Neural cell (in vitro differentiated cells): Measurements from ENCODE around the gene TENM3. TPM values are rescaled to one million over a fixed set of nuclear protein-coding genes. Genes with fewer than 3 reads are reported as not detected.

Experiments used
- H2AFZ ChIP-seq: fragments of 200-600, 300-800 bp; sonication (generic), shearing (Covaris generic); 2 replicates; pipeline ENCODE4 v1.6.0; 2014; ENCODE audit warnings: low read depth, mild to moderate bottlenecking, antibody characterized with exemption, low read length, moderate library complexity
- H3F3A ChIP-seq: fragments of 200-600 bp; shearing (Covaris generic); 2 replicates; pipeline ENCODE4 v1.6.1; 2016; ENCODE audit warnings: mild to moderate bottlenecking, moderate library complexity, mixed read lengths, antibody characterized with exemption, low read length; ENCODE audit not compliant: insufficient read depth, poor library complexity, severe bottlenecking
- H3K27ac ChIP-seq: fragments of 200-600, 300-800 bp; sonication (generic), shearing (Covaris generic); 2 replicates; pipeline ENCODE4 v1.5.1; 2014; ENCODE audit warnings: mild to moderate bottlenecking, low read length, moderate library complexity
- H3K27me3 ChIP-seq: fragments of 300-800, 200-600 bp; sonication (generic), shearing (Covaris generic); 2 replicates; pipeline ENCODE4 v1.6.0; 2014; ENCODE audit warnings: mild to moderate bottlenecking, low read depth, low read length, moderate library complexity; ENCODE audit not compliant: insufficient read depth
- H3K36me3 ChIP-seq: fragments of 300-800, 200-600 bp; sonication (generic), shearing (Covaris generic); 2 replicates; pipeline ENCODE4 v1.5.1; 2014; ENCODE audit warnings: mild to moderate bottlenecking, antibody characterized with exemption, low read length, moderate library complexity; ENCODE audit not compliant: insufficient read depth
- H3K4me2 ChIP-seq: fragments of 300-800, 200-600 bp; sonication (generic), shearing (Covaris generic); 2 replicates; pipeline ENCODE4 v1.6.0; 2014; ENCODE audit warnings: mild to moderate bottlenecking, low read length
- H3K4me3 ChIP-seq: fragments of 300-800, 200-600 bp; sonication (generic), shearing (Covaris generic); 2 replicates; pipeline ENCODE4 v1.5.1; 2014; ENCODE audit warnings: mild to moderate bottlenecking, low read length, moderate library complexity
- H3K79me2 ChIP-seq: fragments of 200-600 bp; shearing (Covaris generic); replicated peaks from 2 replicates; pipeline ENCODE4 v1.6.0; 2014; ENCODE audit warnings: mild to moderate bottlenecking, low read length, moderate library complexity; ENCODE audit not compliant: insufficient read depth
- H3K9ac ChIP-seq: fragments of 300-800, 200-600 bp; sonication (generic), shearing (Covaris generic); 2 replicates; pipeline ENCODE4 v1.6.1; 2016; ENCODE audit warnings: mild to moderate bottlenecking, low read length, mixed read lengths
- H3K9me2 ChIP-seq: fragments of 200-600 bp; shearing (Covaris generic); 2 replicates; pipeline ENCODE4 v1.6.1; 2016; ENCODE audit warnings: mild to moderate bottlenecking, low read length, mixed read lengths; ENCODE audit not compliant: insufficient read depth
- H3K9me3 ChIP-seq: fragments of 200-600, 300-800 bp; sonication (generic), shearing (Covaris generic); 2 replicates; pipeline ENCODE4 v1.6.1; 2016; ENCODE audit warnings: mild to moderate bottlenecking, mixed run types, low read length, moderate library complexity, mixed read lengths
- H4K20me1 ChIP-seq: fragments of 200-600 bp; shearing (Covaris generic); 2 replicates; pipeline ENCODE4 v1.6.1; 2016; ENCODE audit warnings: mild to moderate bottlenecking, mixed run types; ENCODE audit not compliant: insufficient read depth
- EP300 ChIP-seq: fragments of 450-650 bp; conservative IDR thresholded peaks from 2 replicates; pipeline ENCODE4 v1.6.1; 2014; ENCODE audit warnings: antibody characterized with exemption, mild to moderate bottlenecking, moderate library complexity; ENCODE audit not compliant: poor library complexity, severe bottlenecking
- EZH2 ChIP-seq: fragments of 200-600, 300-800 bp; shearing (Covaris generic), sonication (generic); IDR thresholded peaks from 2 replicates; pipeline ENCODE4 v1.6.1; 2014; ENCODE audit warnings: antibody characterized with exemption, low read length, borderline replicate concordance, mild to moderate bottlenecking; ENCODE audit not compliant: insufficient read depth, poor library complexity, severe bottlenecking
- MXI1 ChIP-seq: fragments of 450-650 bp; conservative IDR thresholded peaks from 2 replicates; pipeline ENCODE4 v1.6.1; 2014; ENCODE audit warnings: antibody characterized with exemption, mild to moderate bottlenecking; ENCODE audit not compliant: poor library complexity, severe bottlenecking
- POLR2AphosphoS5 ChIP-seq: IDR thresholded peaks from 2 replicates; pipeline ENCODE4 v1.6.1; 2012
- RAD21 ChIP-seq: fragments of 450-650 bp; conservative IDR thresholded peaks from 2 replicates; pipeline ENCODE4 v1.6.1; 2014; ENCODE audit warnings: antibody characterized with exemption, mild to moderate bottlenecking, moderate library complexity
- SMC3 ChIP-seq: fragments of 450-650 bp; conservative IDR thresholded peaks from 2 replicates; pipeline ENCODE4 v1.6.1; 2014; ENCODE audit warnings: antibody characterized with exemption, mild to moderate bottlenecking, moderate library complexity; ENCODE audit not compliant: poor library complexity
- TAF1 ChIP-seq: IDR thresholded peaks from 2 replicates; pipeline ENCODE4 v1.6.1; 2012; ENCODE audit warnings: low read depth
- polyA plus RNA-seq: library from polyadenylated mRNA; depleted of rRNA; stranded (reverse); fragments of >200 nt; gene quantifications from 2 replicates; pipeline ENCODE4 v1.2.3, GENCODE V29; 2014
- TF ChIP-seq, protein P1 (sequence below): IDR thresholded peaks from 2 replicates; pipeline ENCODE4 v1.6.1; 2012; ENCODE audit warnings: borderline replicate concordance
- TF ChIP-seq, protein P2 (sequence below): fragments of 450-650 bp; IDR thresholded peaks from 2 replicates; pipeline ENCODE4 v1.5.1; 2014; ENCODE audit warnings: antibody characterized with exemption, mild to moderate bottlenecking, moderate library complexity; ENCODE audit not compliant: poor library complexity, severe bottlenecking

The TENM3 gene
- polyA plus RNA-seq, 1 donor from 2014 or later, result 7.3 TPM

DNA sequence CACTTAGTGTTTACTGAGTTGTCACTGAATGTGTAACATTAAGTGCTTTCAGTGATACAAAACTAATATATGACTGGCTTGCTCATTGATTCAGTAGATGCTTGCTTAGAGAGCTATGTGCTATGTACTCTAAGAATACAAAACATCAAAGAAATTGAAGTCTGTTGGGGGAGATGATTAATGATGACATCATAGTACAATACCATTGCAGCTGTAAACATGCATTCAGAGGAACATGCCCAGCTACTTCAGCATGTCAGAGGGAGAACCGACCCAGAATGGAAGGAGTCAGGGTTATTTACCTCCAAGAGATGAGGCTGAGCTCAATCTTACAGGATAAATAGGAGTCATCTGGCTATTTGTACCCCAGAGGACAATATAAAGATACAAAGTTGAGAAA is 290.8 kb downstream of the TENM3 start:
- Histone ChIP-seq H3F3A (no peaks in the 10 kb centered on the region), H3K4me2 (no peak overlapping the region), H4K20me1 (no peaks in the 10 kb centered on the region), H3K27ac (no peak overlapping the region), H2AFZ (no peak overlapping the region), H3K79me2 (peaks cover 14% of the 10 kb centered on the region), H3K9ac (no peak overlapping the region), H3K9me2 (no peaks in the 10 kb centered on the region), H3K36me3 (no peaks in the 10 kb centered on the region), H3K27me3 (no peaks in the 10 kb centered on the region), H3K4me3 (no peak overlapping the region), H3K9me3 (no peaks in the 10 kb centered on the region)
- TF ChIP-seq EZH2 (no peak), RAD21 (no peak), SMC3 (no peak), POLR2AphosphoS5 (no peak), TAF1 (no peak), MXI1 (no peak), EP300 (no peak)
- TF ChIP-seq, protein P1, sequence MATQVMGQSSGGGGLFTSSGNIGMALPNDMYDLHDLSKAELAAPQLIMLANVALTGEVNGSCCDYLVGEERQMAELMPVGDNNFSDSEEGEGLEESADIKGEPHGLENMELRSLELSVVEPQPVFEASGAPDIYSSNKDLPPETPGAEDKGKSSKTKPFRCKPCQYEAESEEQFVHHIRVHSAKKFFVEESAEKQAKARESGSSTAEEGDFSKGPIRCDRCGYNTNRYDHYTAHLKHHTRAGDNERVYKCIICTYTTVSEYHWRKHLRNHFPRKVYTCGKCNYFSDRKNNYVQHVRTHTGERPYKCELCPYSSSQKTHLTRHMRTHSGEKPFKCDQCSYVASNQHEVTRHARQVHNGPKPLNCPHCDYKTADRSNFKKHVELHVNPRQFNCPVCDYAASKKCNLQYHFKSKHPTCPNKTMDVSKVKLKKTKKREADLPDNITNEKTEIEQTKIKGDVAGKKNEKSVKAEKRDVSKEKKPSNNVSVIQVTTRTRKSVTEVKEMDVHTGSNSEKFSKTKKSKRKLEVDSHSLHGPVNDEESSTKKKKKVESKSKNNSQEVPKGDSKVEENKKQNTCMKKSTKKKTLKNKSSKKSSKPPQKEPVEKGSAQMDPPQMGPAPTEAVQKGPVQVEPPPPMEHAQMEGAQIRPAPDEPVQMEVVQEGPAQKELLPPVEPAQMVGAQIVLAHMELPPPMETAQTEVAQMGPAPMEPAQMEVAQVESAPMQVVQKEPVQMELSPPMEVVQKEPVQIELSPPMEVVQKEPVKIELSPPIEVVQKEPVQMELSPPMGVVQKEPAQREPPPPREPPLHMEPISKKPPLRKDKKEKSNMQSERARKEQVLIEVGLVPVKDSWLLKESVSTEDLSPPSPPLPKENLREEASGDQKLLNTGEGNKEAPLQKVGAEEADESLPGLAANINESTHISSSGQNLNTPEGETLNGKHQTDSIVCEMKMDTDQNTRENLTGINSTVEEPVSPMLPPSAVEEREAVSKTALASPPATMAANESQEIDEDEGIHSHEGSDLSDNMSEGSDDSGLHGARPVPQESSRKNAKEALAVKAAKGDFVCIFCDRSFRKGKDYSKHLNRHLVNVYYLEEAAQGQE, result no peak
- TF ChIP-seq, protein P2, sequence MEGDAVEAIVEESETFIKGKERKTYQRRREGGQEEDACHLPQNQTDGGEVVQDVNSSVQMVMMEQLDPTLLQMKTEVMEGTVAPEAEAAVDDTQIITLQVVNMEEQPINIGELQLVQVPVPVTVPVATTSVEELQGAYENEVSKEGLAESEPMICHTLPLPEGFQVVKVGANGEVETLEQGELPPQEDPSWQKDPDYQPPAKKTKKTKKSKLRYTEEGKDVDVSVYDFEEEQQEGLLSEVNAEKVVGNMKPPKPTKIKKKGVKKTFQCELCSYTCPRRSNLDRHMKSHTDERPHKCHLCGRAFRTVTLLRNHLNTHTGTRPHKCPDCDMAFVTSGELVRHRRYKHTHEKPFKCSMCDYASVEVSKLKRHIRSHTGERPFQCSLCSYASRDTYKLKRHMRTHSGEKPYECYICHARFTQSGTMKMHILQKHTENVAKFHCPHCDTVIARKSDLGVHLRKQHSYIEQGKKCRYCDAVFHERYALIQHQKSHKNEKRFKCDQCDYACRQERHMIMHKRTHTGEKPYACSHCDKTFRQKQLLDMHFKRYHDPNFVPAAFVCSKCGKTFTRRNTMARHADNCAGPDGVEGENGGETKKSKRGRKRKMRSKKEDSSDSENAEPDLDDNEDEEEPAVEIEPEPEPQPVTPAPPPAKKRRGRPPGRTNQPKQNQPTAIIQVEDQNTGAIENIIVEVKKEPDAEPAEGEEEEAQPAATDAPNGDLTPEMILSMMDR, result no peak

DNA sequence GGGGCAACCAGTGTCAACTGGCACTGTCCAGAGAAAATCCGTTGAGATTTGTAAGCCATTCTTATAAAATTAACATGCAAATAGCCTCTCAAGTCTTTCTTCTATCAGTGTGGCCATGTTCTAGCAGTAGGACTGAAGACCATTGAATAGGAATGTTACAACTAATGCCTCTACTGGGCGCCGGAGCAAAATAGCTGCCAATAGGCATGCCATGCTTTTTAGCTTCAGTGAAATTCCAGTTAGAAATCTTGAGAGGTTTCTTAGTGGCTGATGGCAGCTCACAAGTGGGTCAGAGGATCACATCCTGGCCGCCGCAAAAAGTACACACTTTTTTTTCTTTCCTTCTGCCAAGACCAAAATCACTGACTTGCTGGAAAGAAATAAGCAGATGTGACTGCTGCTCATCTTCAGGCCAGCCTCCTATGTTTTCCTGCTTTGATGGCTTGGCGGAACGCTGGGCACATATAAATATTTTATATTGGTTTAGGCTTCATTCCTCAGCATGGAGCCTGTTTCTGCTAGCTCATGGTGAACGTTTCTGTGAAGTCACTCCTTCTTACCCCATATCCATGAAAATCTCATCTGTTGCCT is 293.1 kb downstream of the TENM3 start:
- Histone ChIP-seq H3K79me2 (peaks cover 12% of the 10 kb centered on the region), H3K9me3 (no peaks in the 10 kb centered on the region), H3K9me2 (no peaks in the 10 kb centered on the region), H3K27me3 (no peaks in the 10 kb centered on the region), H3F3A (no peaks in the 10 kb centered on the region), H3K4me2 (no peak overlapping the region), H2AFZ (no peak overlapping the region), H4K20me1 (no peaks in the 10 kb centered on the region), H3K36me3 (no peaks in the 10 kb centered on the region), H3K4me3 (no peak overlapping the region), H3K9ac (no peak overlapping the region), H3K27ac (no peak overlapping the region)
- no peak for TF ChIP-seq TAF1
